ENCODE data around the gene TRABD2B. TPM values are rescaled to one million over a fixed set of nuclear protein-coding genes. Genes with fewer than 3 reads are reported as not detected.

Gene TRABD2B
- total RNA-seq, 1 donor: under 0.01 TPM

DNA sequence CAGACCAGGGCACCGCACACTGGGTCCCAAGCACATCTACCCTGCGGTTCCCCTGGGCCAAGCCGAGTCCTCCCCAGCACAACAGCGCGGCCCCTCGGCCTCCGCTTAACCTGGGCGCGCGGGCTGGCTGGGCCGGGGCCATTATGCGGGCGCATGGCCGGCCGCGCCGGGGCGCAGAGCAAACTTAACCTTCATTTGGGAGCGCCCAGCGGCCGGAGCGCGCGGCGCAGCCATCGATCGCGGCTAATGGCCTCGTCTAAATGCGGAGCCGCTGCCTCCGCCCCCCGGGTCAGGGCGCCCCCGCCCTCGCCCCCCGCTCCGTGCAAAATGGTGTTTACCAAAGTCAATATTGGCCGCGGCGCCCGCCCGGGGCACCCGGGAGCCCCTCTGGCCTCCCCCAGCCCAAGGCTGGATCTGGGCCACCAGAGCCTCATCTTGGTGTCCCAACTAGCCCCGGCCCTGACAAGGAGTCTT is 272.1 kb downstream of the TRABD2B start:
- Histone ChIP-seq H3K4me1 (ENCODE audit: insufficient read depth, low read length) (no peaks in the 10 kb centered on the region), H3K36me3 (ENCODE audit: insufficient read depth, low read length) (no peaks in the 10 kb centered on the region), H3K27ac (ENCODE audit: low read depth, low read length) (no peak overlapping the region), H2AFZ (ENCODE audit: low read length) (no peak overlapping the region), H3K9me3 (ENCODE audit: low read depth, low read length) (no peaks in the 10 kb centered on the region), H3K4me2 (ENCODE audit: insufficient read depth, low read length) (no peak overlapping the region), H4K20me1 (ENCODE audit: insufficient read depth, low read length) (no peaks in the 10 kb centered on the region), H3K4me3 (ENCODE audit: insufficient read depth, low read length) (no peak overlapping the region), H3K79me2 (ENCODE audit: insufficient read depth, low read length) (no peaks in the 10 kb centered on the region), H3K27me3 (ENCODE audit: insufficient read depth, low read length) (peaks cover 34% of the 10 kb centered on the region)
- DNase-seq (ENCODE audit: insufficient read length, low spot score, missing footprints): no peak
- TF ChIP-seq CTCF (IDR thresholded peaks at IDR 0.05; ENCODE audit: extremely low read depth, low read depth, low read length): no peak

DNA sequence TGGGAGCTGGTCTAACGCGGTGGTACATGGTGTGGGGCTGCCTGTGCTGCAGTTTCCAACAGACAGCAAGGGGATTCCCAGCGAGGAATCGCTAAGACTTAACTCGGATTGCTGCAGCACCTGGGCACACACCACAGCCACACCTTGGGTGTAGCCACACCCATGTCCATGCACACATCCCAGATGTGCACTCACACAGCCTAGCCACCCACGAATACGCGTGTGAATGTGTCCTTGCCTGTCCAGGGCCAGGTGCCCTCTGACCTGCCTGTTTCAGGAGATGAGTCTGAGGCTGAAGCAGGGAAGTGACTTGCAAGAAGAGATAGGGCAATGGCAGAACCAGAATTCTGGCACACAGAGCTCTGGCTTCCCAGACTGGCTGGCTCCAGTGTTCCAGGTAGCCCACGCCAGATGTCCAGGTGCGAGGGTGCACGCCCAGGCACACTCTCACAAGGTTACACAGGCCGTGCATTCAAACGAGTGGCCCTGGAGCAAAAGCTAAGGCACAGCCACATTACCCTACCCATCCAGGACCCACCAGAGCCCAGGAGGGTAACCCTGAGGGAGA is 272.7 kb downstream of the TRABD2B start:
- DNase-seq (ENCODE audit: insufficient read length, low spot score, missing footprints): no peak
- Histone ChIP-seq H4K20me1 (ENCODE audit: insufficient read depth, low read length) (no peaks in the 10 kb centered on the region), H3K4me1 (ENCODE audit: insufficient read depth, low read length) (no peaks in the 10 kb centered on the region), H3K9me3 (ENCODE audit: low read depth, low read length) (no peaks in the 10 kb centered on the region), H3K79me2 (ENCODE audit: insufficient read depth, low read length) (no peaks in the 10 kb centered on the region), H3K4me2 (ENCODE audit: insufficient read depth, low read length) (no peak overlapping the region), H3K4me3 (ENCODE audit: insufficient read depth, low read length) (no peak overlapping the region), H3K36me3 (ENCODE audit: insufficient read depth, low read length) (no peaks in the 10 kb centered on the region), H2AFZ (ENCODE audit: low read length) (no peak overlapping the region), H3K27me3 (ENCODE audit: insufficient read depth, low read length) (peaks cover 34% of the 10 kb centered on the region), H3K27ac (ENCODE audit: low read depth, low read length) (no peak overlapping the region)
- no peak for TF ChIP-seq CTCF (IDR thresholded peaks at IDR 0.05; ENCODE audit: extremely low read depth, low read depth, low read length)

DNA sequence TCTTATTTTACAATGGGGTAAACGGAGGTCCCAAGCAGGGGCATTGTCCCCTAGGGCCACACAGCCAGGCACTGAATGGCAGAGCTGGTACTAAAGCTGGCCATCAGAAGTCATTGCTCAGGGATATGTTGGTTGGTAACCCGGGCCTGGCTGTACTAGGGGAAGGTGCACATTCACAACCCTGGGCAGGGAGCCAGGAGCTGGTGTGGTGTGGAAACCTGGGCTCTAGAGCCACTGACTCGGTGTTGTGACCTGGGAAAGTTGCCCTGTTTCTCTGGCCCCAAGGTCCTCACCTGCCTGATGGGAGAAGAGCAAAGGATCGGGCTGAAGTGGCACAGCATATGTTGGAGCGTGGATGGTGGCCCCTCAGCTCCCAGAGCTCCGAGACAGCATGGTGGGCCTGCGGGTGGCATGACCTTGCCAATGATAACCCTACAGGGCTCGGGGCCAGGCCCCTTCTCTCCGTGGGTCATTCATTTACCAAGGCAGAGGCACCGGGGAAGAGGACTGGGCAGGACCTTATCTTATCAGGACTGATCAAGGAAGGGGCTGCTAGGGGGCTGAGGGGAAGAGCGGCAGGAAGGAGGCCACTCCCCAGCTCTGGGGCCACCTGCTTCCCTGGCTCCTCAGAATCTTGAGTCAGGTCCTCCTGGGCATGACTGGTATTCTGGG is 274.1 kb downstream of the TRABD2B start:
- Histone ChIP-seq H3K36me3 (ENCODE audit: insufficient read depth, low read length) (no peaks in the 10 kb centered on the region), H3K4me2 (ENCODE audit: insufficient read depth, low read length) (no peak overlapping the region), H3K4me3 (ENCODE audit: insufficient read depth, low read length) (no peak overlapping the region), H3K27me3 (ENCODE audit: insufficient read depth, low read length) (peaks cover 36% of the 10 kb centered on the region), H4K20me1 (ENCODE audit: insufficient read depth, low read length) (no peaks in the 10 kb centered on the region), H3K79me2 (ENCODE audit: insufficient read depth, low read length) (no peaks in the 10 kb centered on the region), H3K27ac (ENCODE audit: low read depth, low read length) (no peak overlapping the region), H3K9me3 (ENCODE audit: low read depth, low read length) (no peaks in the 10 kb centered on the region), H2AFZ (ENCODE audit: low read length) (no peak overlapping the region), H3K4me1 (ENCODE audit: insufficient read depth, low read length) (no peaks in the 10 kb centered on the region)
- TF ChIP-seq CTCF (IDR thresholded peaks at IDR 0.05; ENCODE audit: extremely low read depth, low read depth, low read length): no peak
- DNase-seq (ENCODE audit: insufficient read length, low spot score, missing footprints): no peak

DNA sequence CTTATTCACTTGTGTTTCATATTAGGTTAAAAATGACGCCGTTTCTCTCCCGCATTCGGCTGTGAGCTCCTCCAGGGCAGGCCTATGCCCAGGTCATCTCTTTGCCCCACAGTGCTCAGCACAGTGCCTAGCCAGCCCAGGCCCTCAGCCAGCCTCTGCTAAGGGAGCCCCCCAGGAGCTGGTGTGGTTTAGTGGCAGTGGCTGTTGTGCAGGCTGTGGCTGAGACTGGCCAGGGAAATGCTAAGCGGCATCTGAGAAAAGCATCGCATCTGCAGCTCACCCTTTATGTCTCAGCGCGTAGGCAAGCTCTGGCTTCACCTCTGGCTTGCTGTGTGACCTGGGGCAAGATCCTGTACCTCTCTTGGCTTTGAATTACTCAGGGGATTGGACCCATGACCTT is 275.1 kb downstream of the TRABD2B start:
- no peaks in the 10 kb centered on the region for H3K36me3 ChIP-seq (ENCODE audit: insufficient read depth, low read length)
- peaks cover 38% of the 10 kb centered on the region for H3K27me3 ChIP-seq (ENCODE audit: insufficient read depth, low read length)
- TF ChIP-seq CTCF (IDR thresholded peaks at IDR 0.05; ENCODE audit: extremely low read depth, low read depth, low read length): no peak
- H2AFZ ChIP-seq (ENCODE audit: low read length): no peak overlapping the region
- no peaks in the 10 kb centered on the region for H3K9me3 ChIP-seq (ENCODE audit: low read depth, low read length)
- H3K4me1 ChIP-seq (ENCODE audit: insufficient read depth, low read length): no peaks in the 10 kb centered on the region
- no peaks in the 10 kb centered on the region for H3K79me2 ChIP-seq (ENCODE audit: insufficient read depth, low read length)
- no peak overlapping the region for H3K4me3 ChIP-seq (ENCODE audit: insufficient read depth, low read length)
- no peak overlapping the region for H3K27ac ChIP-seq (ENCODE audit: low read depth, low read length)
- no peaks in the 10 kb centered on the region for H4K20me1 ChIP-seq (ENCODE audit: insufficient read depth, low read length)
- DNase-seq (ENCODE audit: insufficient read length, low spot score, missing footprints): no peak
- no peak overlapping the region for H3K4me2 ChIP-seq (ENCODE audit: insufficient read depth, low read length)

Data from osteoblast (primary cell).